OCI-LY3 (cell line): ENCODE data around the gene NPRL2.

Experiments
- CTCF ChIP-seq: fragments of 200-600, 300-600 bp; sonication (generic); IDR thresholded peaks from 2 replicates; pipeline ENCODE4 v1.5.1; 2014; ENCODE audit warnings: antibody characterized with exemption, low read length, low read depth
- EZH2phosphoT487 ChIP-seq: fragments of 200-600 bp; shearing (Covaris generic); IDR thresholded peaks from 2 replicates; pipeline ENCODE4 v1.6.1; 2018; ENCODE audit warnings: antibody characterized with exemption, mixed run types, low read depth

GRCh38 chr3:50303013-50303815 lies 47.4 kb downstream of the NPRL2 start, which contains the start of gene HYAL1:
- TF ChIP-seq CTCF (no peak), EZH2phosphoT487 (no peak)
